ENCODE results near the gene RPS4Y2.

GRCh38 chrY:20746919-20747318 lies 9.0 kb upstream of the RPS4Y2 start:
- TF ChIP-seq CTCF (IDR thresholded peaks at IDR 0.05), result no peak
- no peak for TF ChIP-seq POLR2A (IDR thresholded peaks at IDR 0.05)
